HG03457 (cell line): ENCODE measurements around the gene HYKK.
"Not testable (repeated sequence)": the region's sequence is repeated elsewhere in the genome, so short reads cannot be mapped to it uniquely, and the experiment has no call there.

Source experiments
- ATAC-seq: cut with Tn5 transposase; IDR thresholded peaks from one replicate; pipeline ENCODE4 v1.9.1; 2021; ENCODE audit warnings: moderate number of reproducible peaks; ENCODE audit not compliant: unreplicated experiment

The HYKK gene, protein sequence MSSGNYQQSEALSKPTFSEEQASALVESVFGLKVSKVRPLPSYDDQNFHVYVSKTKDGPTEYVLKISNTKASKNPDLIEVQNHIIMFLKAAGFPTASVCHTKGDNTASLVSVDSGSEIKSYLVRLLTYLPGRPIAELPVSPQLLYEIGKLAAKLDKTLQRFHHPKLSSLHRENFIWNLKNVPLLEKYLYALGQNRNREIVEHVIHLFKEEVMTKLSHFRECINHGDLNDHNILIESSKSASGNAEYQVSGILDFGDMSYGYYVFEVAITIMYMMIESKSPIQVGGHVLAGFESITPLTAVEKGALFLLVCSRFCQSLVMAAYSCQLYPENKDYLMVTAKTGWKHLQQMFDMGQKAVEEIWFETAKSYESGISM

DNA sequence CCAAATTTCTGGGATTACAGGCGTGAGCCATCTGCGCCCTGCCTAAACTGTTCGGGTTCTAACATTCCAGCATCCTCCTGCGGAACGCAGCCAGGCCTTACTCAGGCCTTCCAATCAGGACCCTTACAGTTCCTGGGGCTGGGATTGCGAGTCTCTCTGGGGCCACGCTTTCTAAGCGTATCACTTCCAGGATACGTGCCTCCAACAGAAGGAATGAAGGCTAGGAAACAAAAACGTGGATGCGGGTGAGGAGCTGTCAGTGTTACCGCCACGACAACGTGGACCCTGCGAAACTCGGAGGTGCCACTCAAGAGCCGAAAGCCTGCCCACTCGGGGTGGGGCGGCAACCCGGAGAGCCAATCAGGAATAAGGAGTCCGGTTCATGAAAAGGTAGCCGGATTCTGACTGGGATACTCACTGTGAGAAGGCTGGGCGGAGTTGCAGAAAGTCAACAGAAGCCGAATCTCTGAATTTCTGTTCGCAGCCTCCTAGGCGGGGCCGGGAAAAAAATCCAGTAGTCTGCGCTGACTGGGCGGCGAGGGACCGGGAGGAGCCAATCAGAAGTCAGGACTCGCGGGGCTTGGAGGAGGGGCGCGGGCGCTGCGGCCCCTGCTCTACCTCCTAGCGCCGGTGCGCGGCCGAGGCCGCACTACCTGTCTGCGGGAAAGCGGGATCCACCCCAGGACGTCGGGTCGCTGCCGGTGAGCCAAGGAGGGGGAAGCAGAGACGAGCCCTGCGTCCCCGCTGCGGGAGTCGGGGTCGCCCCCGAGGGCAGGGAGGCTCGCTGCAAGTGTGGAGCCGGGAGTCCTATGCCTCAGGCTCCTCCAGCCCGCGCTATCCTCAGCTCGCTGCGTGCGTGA is at the start of gene HYKK:
TSS of gene HYKK (plus strand) at position 607 of the 860 bp plus-strand sequence. CDS start 5,512 bp downstream, outside the sequence.
- ATAC-seq = peak; percentile 82

DNA sequence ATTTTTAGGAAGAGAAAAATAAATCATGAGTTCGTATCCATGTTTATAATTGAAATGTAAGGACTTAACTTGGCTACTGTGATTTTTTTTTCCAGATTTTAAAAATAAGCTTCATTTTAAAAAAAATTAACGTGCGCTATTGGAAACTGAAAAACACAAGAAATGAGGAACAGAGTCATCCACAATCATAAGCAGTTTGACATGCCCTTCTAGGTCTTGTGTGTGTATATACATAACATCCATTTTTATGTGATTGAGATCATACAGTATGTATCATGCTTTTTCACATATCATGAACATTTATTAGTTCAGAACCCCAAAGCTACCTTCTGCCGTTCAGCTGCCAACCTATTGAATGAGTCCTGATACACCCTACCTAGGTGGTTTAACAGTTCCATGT is 46.6 kb upstream of the HYKK start:
- no peak for ATAC-seq

DNA sequence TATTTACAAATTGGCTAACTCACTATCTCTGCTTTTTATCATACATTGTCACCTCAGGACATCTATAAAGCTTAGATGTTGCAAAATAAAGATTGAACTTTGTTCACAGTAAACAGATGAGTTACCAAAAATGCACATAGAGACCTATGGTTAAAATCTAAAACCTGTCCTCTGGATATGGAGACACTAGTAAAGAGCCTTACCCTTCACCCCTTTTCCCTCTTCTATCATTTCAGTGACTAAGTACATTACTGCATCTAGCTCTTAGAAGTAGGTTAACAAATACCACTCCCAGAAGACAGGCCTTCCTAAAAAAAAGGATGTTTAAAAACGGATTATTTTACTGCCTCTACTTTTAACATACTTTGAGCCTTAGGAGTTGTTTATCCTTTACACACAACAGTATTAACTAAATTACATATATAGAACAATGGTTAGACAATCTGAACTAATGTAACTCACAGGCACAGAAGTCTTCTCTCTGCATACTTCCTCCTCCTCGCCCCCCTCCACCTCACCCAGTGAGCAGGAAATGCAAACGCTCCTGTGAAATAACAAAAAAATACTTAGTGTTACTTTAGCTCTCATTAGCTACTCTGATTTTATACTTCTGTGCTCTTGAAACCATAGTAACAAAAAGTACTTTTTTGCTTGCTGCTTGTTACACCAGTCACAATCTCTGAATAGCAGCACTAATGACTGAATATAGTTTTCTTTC is 46.0 kb upstream of the HYKK start:
- no peak for ATAC-seq

DNA sequence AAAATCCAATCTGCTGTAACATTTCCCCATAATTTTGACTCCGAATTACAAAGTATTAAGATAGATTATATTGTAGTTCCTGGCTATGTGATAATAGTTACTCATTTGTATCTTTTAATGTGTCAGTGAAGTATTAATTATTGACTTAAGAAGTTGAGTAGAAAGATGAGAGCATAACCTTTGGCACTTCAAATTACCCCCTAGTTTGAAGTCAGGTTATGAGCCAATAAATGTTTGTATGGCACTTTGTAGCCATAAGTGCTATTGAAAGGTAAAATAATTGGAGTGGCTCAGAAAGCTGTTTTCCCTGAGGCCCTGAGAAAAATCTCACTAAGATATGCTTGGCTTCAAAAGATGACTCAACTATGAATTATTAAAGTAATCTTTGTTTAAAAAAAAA is 38.3 kb upstream of the HYKK start:
- no peak for ATAC-seq

DNA sequence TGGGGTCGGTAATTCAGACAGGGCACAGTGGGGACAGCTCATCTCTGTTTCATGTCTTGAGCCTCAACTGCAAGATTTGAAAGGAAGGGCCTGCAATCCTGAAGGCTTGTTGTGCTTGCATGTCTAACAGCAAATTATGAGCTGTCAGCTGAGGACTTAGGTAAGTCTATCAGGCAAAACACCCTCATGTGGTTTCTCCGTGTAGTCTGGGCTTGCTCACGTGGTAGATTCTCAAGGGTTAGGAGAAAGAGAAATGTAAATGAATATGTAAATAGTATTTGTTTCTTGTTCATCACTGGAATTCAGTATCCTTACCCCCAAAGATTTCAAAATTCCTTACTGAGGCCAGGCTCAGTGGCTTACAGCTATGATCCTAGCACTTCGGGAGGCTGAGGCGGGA is 30.1 kb upstream of the HYKK start:
- ATAC-seq = no peak

DNA sequence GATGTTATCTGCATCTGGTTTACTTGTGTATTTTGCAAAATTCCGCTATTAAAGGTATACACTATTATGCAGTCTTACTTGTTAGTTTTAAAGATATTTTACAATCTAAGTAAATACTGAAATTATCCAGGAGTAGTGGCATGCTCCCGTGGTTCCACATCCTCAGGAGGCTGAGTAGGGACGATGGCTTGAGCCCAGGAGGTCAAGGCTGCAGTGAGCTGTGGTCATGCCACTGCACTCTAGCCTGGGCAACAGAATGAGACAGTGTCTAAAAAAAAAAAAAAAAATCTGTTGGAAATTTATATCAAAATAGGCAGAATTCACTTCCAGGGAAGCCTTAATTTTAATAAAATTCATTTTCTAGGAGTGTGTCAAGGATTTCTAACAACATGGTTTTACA is 27.7 kb upstream of the HYKK start:
- no peak for ATAC-seq

DNA sequence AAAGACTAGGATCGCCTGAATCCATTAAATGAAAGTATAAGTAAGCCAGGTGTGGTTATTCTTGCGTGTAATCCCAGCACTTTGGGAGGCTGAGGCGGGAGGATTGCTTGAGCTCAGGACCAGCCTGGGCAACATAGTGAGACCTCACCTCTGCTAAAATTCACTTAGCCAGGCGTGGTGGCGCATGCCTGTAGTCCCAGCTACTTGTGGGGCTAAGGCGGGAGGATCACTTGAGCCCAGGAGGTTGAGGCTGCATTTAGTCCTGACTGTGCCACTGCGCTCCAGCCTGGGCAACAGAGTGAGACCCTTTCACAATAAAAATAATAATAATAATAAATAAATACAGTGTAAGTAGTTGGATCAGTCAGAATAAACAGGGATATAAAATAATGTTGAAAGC is 25.5 kb upstream of the HYKK start:
- ATAC-seq = no peak

DNA sequence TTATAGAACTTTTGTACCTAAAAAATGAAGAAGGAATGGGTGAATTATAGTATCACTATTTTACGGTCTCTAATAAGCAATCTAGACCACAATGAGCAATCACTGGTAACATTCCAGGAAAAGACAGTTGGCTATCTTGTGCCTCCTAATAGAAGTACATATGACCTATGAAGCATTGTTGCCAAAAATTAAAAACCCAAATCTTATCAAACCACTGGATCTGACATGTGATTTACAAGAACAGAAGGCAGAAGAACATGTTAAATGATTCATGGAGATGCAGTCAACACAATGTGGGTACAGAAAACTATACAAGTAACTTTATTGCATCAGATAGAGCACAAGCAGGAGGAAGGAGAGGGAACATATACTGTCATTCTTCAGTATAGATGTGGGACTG is 14.5 kb upstream of the HYKK start:
- ATAC-seq = no peak

DNA sequence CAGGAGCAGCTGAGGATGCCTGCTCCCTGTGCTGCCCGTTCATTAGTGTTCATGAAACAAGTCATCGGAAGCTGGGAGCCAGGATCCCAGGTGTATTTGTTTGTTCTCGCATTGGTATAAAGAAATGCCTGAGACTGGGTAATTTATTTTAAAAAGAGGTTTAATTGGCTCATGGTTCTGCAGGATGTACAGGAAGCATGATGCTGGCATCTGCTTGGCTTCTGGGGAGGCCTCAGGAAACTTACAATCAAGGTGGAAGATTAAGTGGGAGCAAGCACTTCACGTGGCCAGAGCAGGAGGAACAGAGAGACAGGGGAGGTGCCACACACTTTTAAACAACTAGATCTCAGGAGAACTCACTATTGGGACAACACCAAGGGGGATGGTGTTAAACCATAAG is 5.5 kb upstream of the HYKK start:
- ATAC-seq = no peak

DNA sequence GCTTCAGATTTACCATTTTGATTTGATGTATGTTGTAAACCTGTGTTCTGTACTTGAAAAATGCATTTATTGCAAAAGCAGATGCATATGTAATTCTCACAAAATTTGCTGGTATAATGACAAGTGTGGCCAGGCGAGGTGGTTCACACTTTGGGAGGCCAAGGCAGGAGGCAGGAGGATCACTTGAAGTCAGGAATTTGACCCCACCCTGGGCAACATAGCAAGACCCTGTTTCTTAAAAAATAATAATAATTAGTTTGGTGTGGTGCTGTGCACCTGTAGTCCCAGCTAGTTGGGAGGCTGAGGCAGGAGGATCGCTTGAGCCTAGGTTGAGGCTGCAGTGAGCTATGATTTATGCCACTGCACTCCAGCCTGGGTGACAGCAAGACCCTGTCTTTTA is 4.7 kb upstream of the HYKK start:
- ATAC-seq = no peak

DNA sequence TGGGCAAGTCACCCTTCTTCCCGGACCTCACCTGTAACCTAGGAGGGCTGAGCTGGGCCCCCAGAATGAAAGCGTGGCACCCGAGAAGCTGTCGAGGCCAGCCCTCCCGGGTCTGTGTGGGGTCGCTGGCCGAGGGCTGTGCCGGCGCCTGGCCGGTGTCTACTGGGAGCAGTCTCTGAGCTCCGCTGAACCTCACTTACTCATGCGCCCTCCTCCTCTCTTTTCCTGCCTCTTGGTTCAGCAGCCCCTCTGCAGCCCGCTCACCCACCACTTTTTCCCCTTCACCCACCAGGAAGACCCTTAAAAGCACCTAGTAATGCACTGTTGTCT is 419 bp downstream of the HYKK start:
- no peak for ATAC-seq

DNA sequence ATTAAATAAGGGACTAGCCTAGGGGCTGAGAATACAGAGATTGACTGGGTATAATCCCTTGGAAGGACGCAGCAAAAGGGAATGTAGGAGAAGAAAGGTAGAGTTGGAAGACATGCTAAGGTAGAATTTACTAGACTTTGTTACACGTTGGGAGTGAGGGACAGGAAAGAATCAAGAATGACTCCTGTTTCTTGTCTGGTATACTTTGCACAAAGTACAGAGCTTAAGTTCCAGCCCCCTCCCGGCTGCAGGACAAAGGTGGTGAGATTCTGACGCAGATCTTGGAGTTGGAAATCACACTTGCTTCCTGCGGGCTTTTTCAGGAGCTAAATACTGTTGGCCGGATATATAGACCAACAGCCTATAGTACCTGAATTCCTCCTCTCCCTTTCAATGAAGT is 895 bp downstream of the HYKK start:
- ATAC-seq = no peak

DNA sequence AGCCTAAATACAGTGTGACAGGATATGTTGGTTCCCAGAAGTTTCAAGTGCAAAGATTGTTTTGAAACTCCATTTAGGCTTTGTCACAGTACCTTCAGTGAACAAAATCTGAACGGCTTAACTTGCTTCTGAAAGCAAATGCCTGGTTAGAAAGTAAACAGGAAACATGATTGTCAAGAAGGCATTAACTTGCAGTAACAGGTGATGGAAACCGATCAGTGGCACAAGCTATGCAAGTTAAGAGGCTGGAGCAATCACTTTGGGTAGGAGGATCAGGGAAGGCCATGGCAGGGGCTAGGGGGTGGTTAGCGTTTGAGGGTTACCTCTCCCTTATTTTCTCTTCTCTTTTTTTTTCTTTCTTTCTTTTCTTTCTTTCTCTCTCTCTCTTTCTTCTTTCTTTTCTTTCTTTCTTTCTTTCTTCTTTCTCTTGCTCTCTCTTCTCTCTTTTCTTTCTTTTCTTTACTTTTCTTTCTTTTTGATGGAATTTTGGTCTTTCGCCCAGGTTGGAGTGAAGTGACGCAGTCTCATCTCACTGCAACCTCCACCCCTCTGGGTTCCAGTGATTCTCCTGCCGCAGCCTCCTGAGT is 2.4 kb downstream of the HYKK start:
- ATAC-seq = no peak

DNA sequence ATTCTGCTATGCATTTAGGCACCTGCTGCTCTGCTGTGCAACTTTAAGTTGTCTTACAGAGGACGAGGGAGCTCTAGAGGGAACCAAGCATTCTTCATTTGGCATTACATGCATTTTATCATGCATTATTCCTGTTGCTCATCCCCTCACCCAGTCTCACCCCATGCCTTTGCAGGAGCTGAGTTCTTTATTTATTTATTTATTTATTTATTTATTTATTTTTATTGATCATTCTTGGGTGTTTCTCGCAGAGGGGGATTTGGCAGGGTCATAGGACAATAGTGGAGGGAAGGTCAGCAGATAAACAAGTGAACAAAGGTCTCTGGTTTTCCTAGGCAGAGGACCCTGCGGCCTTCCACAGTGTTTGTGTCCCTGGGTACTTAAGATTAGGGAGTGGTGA is 12.7 kb downstream of the HYKK start:
- ATAC-seq = not testable (repeated sequence)

DNA sequence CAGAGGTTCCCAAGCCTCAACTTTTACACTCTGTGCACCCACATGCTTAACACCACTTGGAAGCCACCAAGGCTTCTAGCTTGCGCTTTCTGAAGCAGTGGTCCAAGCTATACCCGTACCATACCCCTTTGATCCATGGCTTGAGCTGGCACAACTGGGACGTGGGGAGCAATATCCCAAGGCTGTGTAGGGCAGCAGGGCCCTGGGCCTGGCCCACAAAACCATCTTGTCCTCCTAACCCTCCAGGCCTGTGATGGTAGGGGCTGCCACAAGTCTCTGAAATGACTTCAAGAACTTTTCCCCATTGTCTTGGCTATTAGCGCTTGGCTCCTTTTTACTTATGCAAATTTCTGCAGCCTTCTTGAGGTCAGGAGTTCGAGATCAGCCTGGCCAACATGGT is 16.9 kb downstream of the HYKK start:
- ATAC-seq = no peak

DNA sequence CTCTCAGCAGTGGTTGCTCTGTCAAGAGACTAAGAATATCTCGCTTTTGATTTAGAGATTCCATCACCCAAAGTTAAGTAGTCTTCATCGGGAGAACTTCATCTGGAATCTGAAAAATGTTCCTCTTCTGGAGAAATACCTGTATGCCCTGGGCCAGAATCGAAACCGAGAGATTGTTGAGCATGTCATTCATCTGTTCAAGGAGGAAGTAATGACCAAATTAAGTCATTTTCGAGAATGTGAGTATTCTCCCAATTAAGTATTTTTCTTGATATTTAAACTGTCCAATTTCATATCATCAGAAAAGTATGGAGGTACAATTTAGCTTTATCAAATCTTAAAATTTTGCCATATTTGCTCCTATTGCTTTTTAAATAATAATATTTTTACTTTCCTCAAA is 19.9 kb downstream of the HYKK start:
- ATAC-seq = no peak

DNA sequence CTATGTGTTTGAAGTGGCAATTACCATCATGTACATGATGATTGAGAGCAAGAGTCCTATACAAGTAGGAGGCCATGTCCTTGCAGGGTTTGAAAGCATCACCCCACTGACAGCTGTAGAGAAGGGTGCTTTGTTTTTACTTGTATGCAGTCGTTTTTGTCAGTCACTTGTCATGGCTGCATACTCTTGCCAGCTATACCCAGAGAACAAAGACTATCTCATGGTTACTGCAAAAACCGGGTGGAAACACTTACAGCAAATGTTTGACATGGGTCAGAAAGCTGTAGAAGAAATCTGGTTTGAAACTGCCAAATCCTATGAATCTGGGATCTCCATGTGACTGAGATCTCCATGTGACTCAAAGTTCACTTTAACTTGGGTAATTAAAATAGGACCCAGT is 26.0 kb downstream of the HYKK start:
- ATAC-seq = no peak

DNA sequence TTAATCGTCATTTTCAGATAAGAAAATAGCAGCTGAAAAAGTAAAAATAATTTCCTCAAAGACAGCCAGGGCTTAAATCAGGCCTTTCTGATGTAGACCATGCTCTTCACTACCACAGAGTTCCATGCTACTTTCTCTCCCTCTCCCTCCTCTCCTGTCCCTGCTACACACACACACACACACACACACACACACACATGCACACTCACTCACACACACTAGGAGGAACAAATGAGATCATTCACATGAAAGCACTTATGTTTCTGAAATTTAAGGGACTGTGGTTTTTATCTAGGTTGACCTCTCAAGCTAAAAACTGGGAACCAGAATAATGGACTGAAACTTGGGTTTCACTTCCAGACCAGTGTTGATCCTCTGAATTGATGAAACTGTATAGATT is 28.8 kb downstream of the HYKK start:
- ATAC-seq = no peak

DNA sequence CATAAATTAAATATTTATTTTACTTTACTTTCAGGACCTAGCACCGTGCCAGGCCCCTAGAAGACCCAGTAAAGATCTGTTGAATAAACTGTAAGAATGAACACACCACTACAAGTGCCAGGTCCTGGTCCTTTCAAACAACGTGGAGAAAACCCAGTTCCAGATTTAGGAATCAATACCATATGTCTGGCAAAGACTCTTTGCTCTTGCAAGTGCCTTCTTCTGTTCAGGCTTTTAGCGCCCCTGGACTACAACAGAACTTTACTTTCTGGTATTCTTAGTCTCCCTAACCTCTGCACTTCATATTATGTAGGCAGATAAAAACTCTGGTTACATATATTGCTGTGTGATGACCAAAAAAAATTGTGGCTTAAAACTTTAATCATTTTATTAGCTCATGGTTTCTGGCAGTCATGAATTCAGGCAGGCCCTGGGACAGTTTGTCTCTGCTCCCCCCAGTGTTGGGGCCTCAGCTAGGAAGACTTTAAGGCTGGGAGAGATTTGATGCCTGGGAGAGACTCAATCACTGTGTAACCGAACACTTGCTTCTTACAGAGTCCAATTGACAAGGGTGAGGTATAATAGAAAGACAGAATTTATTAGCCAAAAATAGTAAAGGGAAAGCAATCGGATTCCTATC is 30.0 kb downstream of the HYKK start:
- no peak for ATAC-seq

DNA sequence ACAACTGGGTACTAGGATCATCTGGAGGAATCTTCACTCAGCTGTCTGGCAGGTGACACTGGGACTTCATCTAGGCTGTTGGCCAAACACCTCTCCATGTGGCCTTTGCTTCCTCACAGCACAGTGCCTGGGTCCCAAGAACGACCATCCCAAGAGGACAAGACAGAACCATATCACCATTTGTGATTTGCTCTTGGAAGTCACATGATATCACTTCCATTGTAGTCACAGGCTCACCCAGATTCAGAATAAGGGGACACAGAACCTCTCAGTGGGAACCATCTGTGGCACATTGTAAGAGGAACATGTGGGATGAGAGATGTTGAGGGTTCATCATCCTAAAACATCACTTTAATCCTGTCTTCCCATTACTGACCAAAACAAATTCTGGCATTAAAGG is 31.0 kb downstream of the HYKK start:
- ATAC-seq = no peak
